NB4 (cell line): ENCODE data around the gene TRPM4.

Experiments used
- MYC ChIP-seq: IDR thresholded peaks from 2 replicates; pipeline ENCODE4 v1.6.1; 2011; ENCODE audit warnings: low read depth, low read length
- POLR2A ChIP-seq: IDR thresholded peaks from 2 replicates; pipeline ENCODE4 v1.6.1; 2011; ENCODE audit warnings: mild to moderate bottlenecking; ENCODE audit not compliant: insufficient read length; ENCODE audit errors: extremely low read depth
- TF ChIP-seq, protein P1 (sequence below): IDR thresholded peaks from one replicate; pipeline ENCODE4 v1.5.1; 2012; ENCODE audit warnings: low read depth, low read length
- TF ChIP-seq, protein P2 (sequence below): IDR thresholded peaks from 2 replicates; pipeline ENCODE4 v1.6.1; 2011; ENCODE audit warnings: low read depth, low read length

DNA sequence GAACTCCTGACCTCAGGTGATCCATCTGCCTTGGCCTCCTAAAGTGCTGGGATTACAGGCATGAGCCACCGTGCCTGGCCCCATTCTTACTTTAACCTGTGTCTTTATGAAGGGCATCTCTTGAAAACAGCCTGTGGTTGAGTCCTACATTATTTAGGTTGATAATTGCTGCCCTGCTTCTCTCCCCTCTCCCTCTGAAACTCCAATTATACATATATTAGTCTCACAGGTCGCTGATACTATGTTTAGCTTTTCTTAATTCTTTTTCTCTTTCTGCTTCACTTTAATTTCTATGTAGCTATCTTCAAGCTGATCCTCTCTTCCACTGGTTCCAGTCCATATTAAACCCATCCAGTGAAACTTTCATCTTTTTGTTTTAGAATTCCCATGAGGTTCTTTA lies 92.3 kb downstream of the TRPM4 start:
- TF ChIP-seq, protein P1, sequence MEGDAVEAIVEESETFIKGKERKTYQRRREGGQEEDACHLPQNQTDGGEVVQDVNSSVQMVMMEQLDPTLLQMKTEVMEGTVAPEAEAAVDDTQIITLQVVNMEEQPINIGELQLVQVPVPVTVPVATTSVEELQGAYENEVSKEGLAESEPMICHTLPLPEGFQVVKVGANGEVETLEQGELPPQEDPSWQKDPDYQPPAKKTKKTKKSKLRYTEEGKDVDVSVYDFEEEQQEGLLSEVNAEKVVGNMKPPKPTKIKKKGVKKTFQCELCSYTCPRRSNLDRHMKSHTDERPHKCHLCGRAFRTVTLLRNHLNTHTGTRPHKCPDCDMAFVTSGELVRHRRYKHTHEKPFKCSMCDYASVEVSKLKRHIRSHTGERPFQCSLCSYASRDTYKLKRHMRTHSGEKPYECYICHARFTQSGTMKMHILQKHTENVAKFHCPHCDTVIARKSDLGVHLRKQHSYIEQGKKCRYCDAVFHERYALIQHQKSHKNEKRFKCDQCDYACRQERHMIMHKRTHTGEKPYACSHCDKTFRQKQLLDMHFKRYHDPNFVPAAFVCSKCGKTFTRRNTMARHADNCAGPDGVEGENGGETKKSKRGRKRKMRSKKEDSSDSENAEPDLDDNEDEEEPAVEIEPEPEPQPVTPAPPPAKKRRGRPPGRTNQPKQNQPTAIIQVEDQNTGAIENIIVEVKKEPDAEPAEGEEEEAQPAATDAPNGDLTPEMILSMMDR = no peak
- TF ChIP-seq POLR2A = no peak
- TF ChIP-seq, protein P2, sequence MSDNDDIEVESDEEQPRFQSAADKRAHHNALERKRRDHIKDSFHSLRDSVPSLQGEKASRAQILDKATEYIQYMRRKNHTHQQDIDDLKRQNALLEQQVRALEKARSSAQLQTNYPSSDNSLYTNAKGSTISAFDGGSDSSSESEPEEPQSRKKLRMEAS = no peak
- TF ChIP-seq MYC = no peak
